Fibroblast of lung (primary cell): Measurements from ENCODE around the gene SLC1A7.

Experiments used
- CTCF ChIP-seq, 2 donors: IDR thresholded peaks in 1 of 2; conservative IDR thresholded peaks in 1 of 2; 1 replicate in 1 of 2; 2 replicates in 1 of 2; pipeline ENCODE4 v1.5.1; 2011 to 2012; ENCODE audit warnings: low read length in 2 of 2, control low read depth in 1 of 2, inconsistent platforms in 1 of 2, low read depth in 1 of 2, mild to moderate bottlenecking in 1 of 2
- EZH2 ChIP-seq: IDR thresholded peaks from 2 replicates; pipeline ENCODE4 v1.5.1; 2012; ENCODE audit warnings: low read length, control low read depth, mild to moderate bottlenecking; ENCODE audit errors: missing control alignments

GRCh38 chr1:53080769-53081168, 61.7 kb downstream of the SLC1A7 start:
- TF ChIP-seq EZH2 (no peak), CTCF (conservative IDR thresholded peaks at IDR 0.05 in 1 of 2, IDR thresholded peaks at IDR 0.05 in 1 of 2; ENCODE audit: low read depth in 1 of 2, low read length in 2 of 2) (no peak)
